Uterus (tissue), 4 donors: Measurements from ENCODE around the gene SRPK2. TPM values are rescaled to one million over a fixed set of nuclear protein-coding genes. Genes with fewer than 3 reads are reported as not detected.
A peak's percentile ranks its signal among the peaks of the same experiment; 100 is the strongest.
"Not testable (repeated sequence)": the region's sequence is repeated elsewhere in the genome, so short reads cannot be mapped to it uniquely, and the experiment has no call there.

Experiments used
- DNase-seq, 2 donors: peaks; one replicate each; pipeline ENCODE4 v3.0.0-alpha.2; 2019 to 2020
- H3K27ac ChIP-seq, 2 donors: fragments of 200-600 bp; sonication (generic); 1 replicate in 1 of 2; 2 replicates in 1 of 2; pipeline ENCODE4 v1.5.1; 2016 to 2018
- H3K27me3 ChIP-seq, 2 donors: fragments of 200-600 bp; sonication (generic); one replicate each; pipeline ENCODE4 v1.5.1; 2018 to 2019; ENCODE audit warnings: control low read depth in 1 of 2
- H3K36me3 ChIP-seq, 2 donors: fragments of 200-600 bp; sonication (generic); one replicate each; pipeline ENCODE4 v1.5.1; 2019; ENCODE audit warnings: control low read depth in 1 of 2
- H3K4me1 ChIP-seq, 2 donors: fragments of 200-600 bp; sonication (generic); one replicate each; pipeline ENCODE4 v1.5.1; 2018 to 2019; ENCODE audit warnings: control low read depth in 1 of 2
- H3K4me3 ChIP-seq, 2 donors: fragments of 200-600 bp; sonication (generic); 1 replicate in 1 of 2; 2 replicates in 1 of 2; pipeline ENCODE4 v1.5.1; 2018 to 2019; ENCODE audit warnings: mild to moderate bottlenecking in 1 of 2
- H3K9me3 ChIP-seq, 2 donors: fragments of 200-600 bp; sonication (generic); one replicate each; pipeline ENCODE4 v1.5.1; 2019; ENCODE audit warnings: control low read depth in 1 of 2
- CTCF ChIP-seq, 4 experiments: fragments of 200-600 bp in 2 of 4; fragments of 450-650 bp in 2 of 4; sonication (generic) in 2 of 4; IDR thresholded peaks; one replicate each; pipeline ENCODE4 v1.5.1; 2016 to 2019; ENCODE audit warnings: antibody characterized with exemption in 4 of 4, mild to moderate bottlenecking in 2 of 4, moderate library complexity in 1 of 4
- POLR2A ChIP-seq, 2 donors: fragments of 450-650 bp; IDR thresholded peaks; one replicate each; pipeline ENCODE4 v1.6.1; 2016; ENCODE audit warnings: antibody characterized with exemption in 2 of 2, mild to moderate bottlenecking in 1 of 2, moderate library complexity in 1 of 2
- intact Hi-C: fragments of 100-400 bp; cut with DNase I; formaldehyde crosslinking; loops from one replicate; pipeline ENCODE4 v1.15.1; 2023; ENCODE audit warnings: low total_unique reads
- total RNA-seq, 4 donors: library from RNA; depleted of rRNA in 3 of 4; stranded (reverse); fragments of >200 nt in 3 of 4; gene quantifications; one replicate each; pipeline versions ENCODE4 v1.1.0 to v1.2.4, GENCODE V29; 2014 to 2023
- donor health status: DM: yes; HTN: yes; CAD: no.

The SRPK2 gene
- total RNA-seq, 4 donors from 2014 or later = 40.0 to 129 (median 76.6) TPM

DNA sequence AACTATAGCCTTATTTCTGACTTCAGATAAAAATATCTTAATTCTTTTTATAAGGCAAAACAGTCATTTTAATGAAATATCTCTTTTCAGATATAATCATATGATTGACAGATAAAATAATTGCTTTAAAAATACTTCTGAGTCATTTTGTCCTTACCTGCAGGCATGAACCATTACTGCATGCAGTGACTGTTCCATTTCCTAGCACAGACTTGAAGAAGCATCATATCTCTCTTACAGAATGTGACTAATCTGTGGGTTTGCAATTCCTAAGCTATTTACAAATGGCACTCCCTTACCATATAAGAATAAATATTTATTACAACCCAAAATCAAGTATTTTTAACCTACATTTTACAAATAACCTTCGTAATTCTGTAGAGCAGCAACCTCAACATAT lies 120.7 kb downstream of the SRPK2 start:
- H3K4me1 ChIP-seq = peaks cover 3 to 8% of the 10 kb centered on the region in 2 donors
- no peak for DNase-seq
- H3K27me3 ChIP-seq = no peaks in the 10 kb centered on the region
- intact Hi-C loops = no loop called here
- no peaks in the 10 kb centered on the region for H3K9me3 ChIP-seq
- H3K27ac ChIP-seq = peak overlapping the region; percentile 79 to 89
- peak overlapping the region; percentile 24 to 45 for H3K4me3 ChIP-seq
- no peaks in the 10 kb centered on the region for H3K36me3 ChIP-seq
- peak in 1 of 4 experiments; percentile 15 for TF ChIP-seq CTCF (IDR thresholded peaks at IDR 0.05)
- no peak for TF ChIP-seq POLR2A (IDR thresholded peaks at IDR 0.05)

GRCh38 chr7:105267244-105267643 lies 121.5 kb downstream of the SRPK2 start:
- H3K4me3 ChIP-seq = no peak overlapping the region
- TF ChIP-seq POLR2A (IDR thresholded peaks at IDR 0.05) (no peak), CTCF (IDR thresholded peaks at IDR 0.05) (no peak)
- H3K4me1 ChIP-seq = peaks cover 3 to 8% of the 10 kb centered on the region in 2 donors
- no peak for DNase-seq
- H3K36me3 ChIP-seq = no peaks in the 10 kb centered on the region
- peak overlapping the region; percentile 4 to 89 for H3K27ac ChIP-seq
- no peaks in the 10 kb centered on the region for H3K9me3 ChIP-seq
- no peaks in the 10 kb centered on the region for H3K27me3 ChIP-seq
- intact Hi-C loops = no loop called here

- Histone ChIP-seq H3K4me3 (no peak overlapping the region), H3K27ac (no peak overlapping the region), H3K27me3 (no peaks in the 10 kb centered on the region), H3K9me3 (no peaks in the 10 kb centered on the region), H3K4me1 (peaks cover 0 to 8% of the 10 kb centered on the region in 2 donors), H3K36me3 (no peaks in the 10 kb centered on the region)
- no peak for TF ChIP-seq CTCF (IDR thresholded peaks at IDR 0.05)
- TF ChIP-seq POLR2A (IDR thresholded peaks at IDR 0.05) = no peak
- DNase-seq = no peak
- intact Hi-C loops = no loop called here
Measured at GRCh38 chr7:105264707-105265106, 124.0 kb downstream of the SRPK2 start.

DNA sequence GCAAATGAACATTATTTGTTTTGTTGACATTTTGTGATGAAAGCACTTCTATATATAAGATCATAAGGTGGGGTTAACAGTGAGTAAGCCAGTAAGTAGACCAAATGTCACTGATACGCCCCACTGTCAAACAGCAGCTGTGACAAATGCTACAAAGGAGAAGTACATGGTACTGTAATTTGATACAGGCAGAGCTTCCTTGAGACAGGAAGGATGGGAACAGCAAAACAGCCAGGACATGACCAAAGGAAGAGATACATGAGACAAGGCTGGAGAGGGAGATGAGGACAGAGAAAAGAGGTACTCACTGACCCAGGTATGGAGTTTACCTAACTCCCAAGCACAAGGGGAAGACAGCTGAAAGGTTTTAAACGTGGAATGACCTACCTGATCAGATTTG lies 127.0 kb downstream of the SRPK2 start:
- no peak overlapping the region for H3K27ac ChIP-seq
- intact Hi-C loops = no loop called here
- TF ChIP-seq POLR2A (IDR thresholded peaks at IDR 0.05) (no peak), CTCF (IDR thresholded peaks at IDR 0.05) (no peak)

DNA sequence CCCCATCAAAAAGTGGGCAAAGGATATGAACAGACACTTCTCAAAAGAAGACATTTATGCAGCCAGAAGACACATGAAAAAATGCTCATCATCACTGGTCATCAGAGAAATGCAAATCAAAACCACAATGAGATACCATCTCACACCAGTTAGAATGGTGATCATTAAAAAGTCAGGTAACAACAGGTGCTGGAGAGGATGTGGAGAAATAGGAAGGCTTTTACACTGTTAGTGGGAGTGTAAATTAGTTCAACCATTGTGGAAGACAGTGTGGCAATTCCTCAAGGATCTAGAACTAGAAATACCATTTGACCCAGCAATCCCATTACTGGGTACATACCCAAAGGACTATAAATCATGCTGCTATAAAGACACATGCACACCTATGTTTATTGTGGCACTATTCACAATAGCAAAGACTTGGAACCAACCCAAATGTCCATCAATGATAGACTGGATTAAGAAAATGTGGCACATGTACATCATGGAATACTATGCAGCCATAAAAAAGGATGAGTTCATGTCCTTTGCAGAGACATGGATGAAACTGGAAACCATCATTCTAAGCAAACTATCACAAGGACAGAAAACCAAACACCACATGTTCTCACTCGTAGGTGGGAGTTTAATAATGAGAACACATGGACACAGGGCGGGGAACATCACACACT lies 128.4 kb downstream of the SRPK2 start:
- H3K27ac ChIP-seq, H3K4me1 ChIP-seq, H3K27me3 ChIP-seq, H3K36me3 ChIP-seq, H3K9me3 ChIP-seq, intact Hi-C loops, H3K4me3 ChIP-seq, DNase-seq: not testable (repeated sequence)

More for the DNA sequence above, 127.0 kb downstream of the SRPK2 start:
- Histone ChIP-seq H3K4me3 (no peak overlapping the region), H3K27me3 (no peaks in the 10 kb centered on the region), H3K4me1 (no peaks in the 10 kb centered on the region), H3K36me3 (no peaks in the 10 kb centered on the region), H3K9me3 (no peaks in the 10 kb centered on the region)
- DNase-seq = no peak

DNA sequence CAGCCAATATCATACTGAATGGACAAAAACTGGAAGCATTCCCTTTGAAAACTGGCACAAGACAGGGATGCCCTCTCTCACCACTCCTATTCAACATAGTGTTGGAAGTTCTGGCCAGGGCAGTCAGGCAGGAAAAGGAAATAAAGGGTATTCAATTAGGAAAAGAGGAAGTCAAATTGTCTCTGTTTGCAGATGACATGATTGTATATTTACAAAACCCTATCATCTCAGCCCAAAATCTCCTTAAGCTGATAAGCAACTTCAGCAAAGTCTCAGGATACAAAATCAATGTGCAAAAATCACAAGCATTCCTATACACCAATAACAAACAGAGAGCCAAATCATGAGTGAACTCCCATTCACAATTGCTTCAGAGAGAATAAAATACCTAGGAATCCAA lies 129.8 kb downstream of the SRPK2 start:
- H3K9me3 ChIP-seq, H3K4me1 ChIP-seq, H3K27ac ChIP-seq, H3K36me3 ChIP-seq, H3K27me3 ChIP-seq, H3K4me3 ChIP-seq, DNase-seq, intact Hi-C loops: not testable (repeated sequence)
